ENCODE results near the gene DNAH11. TPM values are rescaled to one million over a fixed set of nuclear protein-coding genes. Genes with fewer than 3 reads are reported as not detected.

Gene DNAH11
- polyA plus RNA-seq, 1 experiment = 0.59 TPM

DNA sequence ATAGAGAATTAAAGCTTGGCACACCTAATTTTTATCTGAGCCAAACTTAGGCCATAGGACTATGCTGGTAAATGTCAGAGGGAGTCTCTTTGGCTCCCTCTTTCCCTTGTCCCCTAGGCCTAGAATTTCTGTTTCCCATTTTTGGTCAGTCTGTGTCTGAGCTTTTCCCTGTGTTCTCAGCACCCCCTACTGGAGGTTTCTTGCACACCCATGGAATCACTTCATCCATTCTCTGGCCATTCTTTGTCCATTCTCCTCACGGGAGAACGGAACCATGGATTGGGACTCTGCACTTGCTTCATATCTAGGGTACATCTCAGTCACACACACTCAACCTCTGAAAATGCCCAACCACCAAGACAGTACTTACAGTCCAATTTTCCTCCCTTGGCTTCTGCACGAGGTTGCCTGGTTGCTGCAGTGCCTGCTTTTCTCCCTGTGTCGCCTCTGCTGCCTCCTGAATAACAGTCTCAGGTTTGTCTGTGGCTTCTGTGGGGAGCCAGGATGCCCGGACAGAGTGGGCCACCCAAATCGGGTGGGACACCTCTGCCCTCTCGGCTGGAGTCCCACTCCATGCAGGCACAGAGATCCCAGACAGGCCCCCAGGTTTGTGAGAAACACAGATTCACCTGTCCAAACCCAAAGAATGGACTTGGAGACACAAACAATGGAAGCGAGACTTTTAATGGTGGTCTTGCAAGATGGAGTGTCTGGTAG is 35.1 kb upstream of the DNAH11 start:
- no peak for DNase-seq (ENCODE audit: low read depth)
- H3K36me3 ChIP-seq (ENCODE audit: control insufficient read depth, insufficient read depth, low read length) = no peaks in the 10 kb centered on the region
- ChIA-PET POLR2A (no interaction called here), CTCF (interaction anchor here (0.6 to 2.0 kb wide), 17 partner anchors 9 to 731 kb away, joined by 3 to 10 read pairs (median 4); no protein-coding TSS in a partner anchor)
- TF ChIP-seq, protein P1, sequence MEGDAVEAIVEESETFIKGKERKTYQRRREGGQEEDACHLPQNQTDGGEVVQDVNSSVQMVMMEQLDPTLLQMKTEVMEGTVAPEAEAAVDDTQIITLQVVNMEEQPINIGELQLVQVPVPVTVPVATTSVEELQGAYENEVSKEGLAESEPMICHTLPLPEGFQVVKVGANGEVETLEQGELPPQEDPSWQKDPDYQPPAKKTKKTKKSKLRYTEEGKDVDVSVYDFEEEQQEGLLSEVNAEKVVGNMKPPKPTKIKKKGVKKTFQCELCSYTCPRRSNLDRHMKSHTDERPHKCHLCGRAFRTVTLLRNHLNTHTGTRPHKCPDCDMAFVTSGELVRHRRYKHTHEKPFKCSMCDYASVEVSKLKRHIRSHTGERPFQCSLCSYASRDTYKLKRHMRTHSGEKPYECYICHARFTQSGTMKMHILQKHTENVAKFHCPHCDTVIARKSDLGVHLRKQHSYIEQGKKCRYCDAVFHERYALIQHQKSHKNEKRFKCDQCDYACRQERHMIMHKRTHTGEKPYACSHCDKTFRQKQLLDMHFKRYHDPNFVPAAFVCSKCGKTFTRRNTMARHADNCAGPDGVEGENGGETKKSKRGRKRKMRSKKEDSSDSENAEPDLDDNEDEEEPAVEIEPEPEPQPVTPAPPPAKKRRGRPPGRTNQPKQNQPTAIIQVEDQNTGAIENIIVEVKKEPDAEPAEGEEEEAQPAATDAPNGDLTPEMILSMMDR (IDR thresholded peaks at IDR 0.05; ENCODE audit: insufficient read depth, low read depth, low read length) = peak; percentile 78
- no peak overlapping the region for H3K4me3 ChIP-seq (ENCODE audit: low read depth, low read length)
- no peaks in the 10 kb centered on the region for H3K27me3 ChIP-seq (ENCODE audit: control insufficient read depth, insufficient read depth, low read length)

DNA sequence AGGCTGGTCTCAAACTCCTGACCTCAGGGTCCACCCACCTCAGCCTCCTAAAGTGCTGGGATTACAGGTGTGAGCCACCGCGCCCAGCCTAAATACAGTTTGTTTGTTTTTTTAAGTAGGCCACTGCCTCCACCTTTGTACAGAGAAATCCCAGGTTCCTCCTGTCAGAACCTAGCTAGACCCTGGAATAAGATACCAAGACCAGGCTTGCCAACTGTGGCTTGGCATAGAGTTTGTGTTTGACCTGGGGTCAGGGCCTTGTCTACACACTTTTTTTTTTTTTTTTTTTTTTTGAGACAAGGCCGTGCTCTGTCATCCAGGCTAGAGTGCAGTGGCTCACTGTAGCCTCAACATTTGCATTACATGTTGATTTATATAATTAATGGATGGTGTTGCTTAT is 34.3 kb upstream of the DNAH11 start:
- CTCF ChIA-PET = interaction anchor here (2.0 kb wide), 1 partner anchor 11 kb away, joined by 5 read pairs; no protein-coding TSS in a partner anchor
- POLR2A ChIA-PET = no interaction called here
- TF ChIP-seq, protein P1 (IDR thresholded peaks at IDR 0.05; ENCODE audit: insufficient read depth, low read depth, low read length) = no peak

DNA sequence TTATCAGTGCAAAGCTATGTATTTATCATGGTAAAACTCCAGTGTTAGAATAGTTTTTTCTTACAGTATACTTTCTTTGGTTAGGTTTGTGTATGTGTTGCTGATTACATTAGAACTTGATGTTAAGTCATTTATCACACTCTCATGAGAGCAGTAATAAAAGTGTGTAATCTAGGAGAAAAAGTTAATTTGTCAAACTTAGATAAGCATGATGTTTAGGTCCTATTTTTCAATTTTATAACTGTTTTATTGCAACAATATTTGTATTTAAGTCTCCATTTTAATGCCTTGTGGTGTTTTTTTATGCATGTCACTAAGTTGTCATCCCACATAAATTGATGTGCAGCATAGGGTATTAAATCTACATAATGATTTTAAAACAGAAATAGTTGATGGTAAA is 28.8 kb upstream of the DNAH11 start:
- TF ChIP-seq, protein P1 (IDR thresholded peaks at IDR 0.05; ENCODE audit: insufficient read depth, low read depth, low read length) = no peak
- ChIA-PET CTCF (no interaction called here), POLR2A (no interaction called here)
- Histone ChIP-seq H3K27me3 (ENCODE audit: control insufficient read depth, insufficient read depth, low read length) (no peaks in the 10 kb centered on the region), H3K36me3 (ENCODE audit: control insufficient read depth, insufficient read depth, low read length) (no peaks in the 10 kb centered on the region), H3K4me3 (ENCODE audit: low read depth, low read length) (no peak overlapping the region)
- no peak for DNase-seq (ENCODE audit: low read depth)

More for the DNA sequence above, 34.3 kb upstream of the DNAH11 start:
- Histone ChIP-seq H3K4me3 (ENCODE audit: low read depth, low read length) (no peak overlapping the region), H3K27me3 (ENCODE audit: control insufficient read depth, insufficient read depth, low read length) (no peaks in the 10 kb centered on the region), H3K36me3 (ENCODE audit: control insufficient read depth, insufficient read depth, low read length) (no peaks in the 10 kb centered on the region)
- no peak for DNase-seq (ENCODE audit: low read depth)

DNA sequence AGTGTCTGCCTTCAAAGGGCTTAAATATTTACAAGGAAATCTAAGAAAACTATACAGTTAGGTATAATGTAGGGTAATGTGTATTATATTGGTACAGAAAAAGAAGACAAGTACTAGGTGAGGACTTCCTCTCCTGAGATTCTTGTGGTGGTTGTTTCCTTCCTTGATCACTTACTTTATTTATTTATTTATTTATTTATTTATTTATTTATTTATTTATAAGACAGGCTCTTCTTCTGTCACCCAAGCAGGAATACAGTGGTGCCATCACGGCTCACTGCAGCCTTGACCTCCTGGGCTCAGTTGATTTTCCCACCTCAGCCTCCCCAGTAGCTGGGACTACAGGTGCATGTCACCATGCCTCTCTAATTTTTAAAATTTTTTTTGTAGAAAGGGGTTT is 18.2 kb upstream of the DNAH11 start:
- Histone ChIP-seq H3K4me3 (ENCODE audit: low read depth, low read length) (no peak overlapping the region), H3K27me3 (ENCODE audit: control insufficient read depth, insufficient read depth, low read length) (no peaks in the 10 kb centered on the region), H3K36me3 (ENCODE audit: control insufficient read depth, insufficient read depth, low read length) (no peaks in the 10 kb centered on the region)
- TF ChIP-seq, protein P1 (IDR thresholded peaks at IDR 0.05; ENCODE audit: insufficient read depth, low read depth, low read length) = no peak
- ChIA-PET CTCF (interaction anchor here (1.0 kb wide), 1 partner anchor 559 kb away, joined by 3 read pairs; no protein-coding TSS in a partner anchor), POLR2A (no interaction called here)
- no peak for DNase-seq (ENCODE audit: low read depth)

DNA sequence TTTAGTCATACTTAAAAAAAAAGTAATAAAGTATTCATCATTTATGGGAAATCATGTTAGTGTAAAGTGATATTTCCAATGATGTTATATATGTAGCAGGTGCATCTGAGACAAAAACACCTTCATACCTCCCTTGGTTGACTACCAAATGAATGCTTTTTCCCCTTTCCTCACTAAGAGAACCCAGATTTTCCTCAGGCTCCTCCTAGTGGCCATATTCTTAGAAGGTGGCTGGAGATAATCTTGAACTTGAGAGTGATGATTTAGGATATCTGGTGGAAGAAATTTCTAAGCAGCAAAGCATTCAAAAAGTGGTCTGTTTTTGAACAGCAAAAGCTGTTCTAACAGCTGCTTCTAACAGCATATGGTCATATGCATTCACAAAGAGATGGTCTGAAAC is 16.8 kb upstream of the DNAH11 start:
- no peak for DNase-seq (ENCODE audit: low read depth)

More for the DNA sequence above, 16.8 kb upstream of the DNAH11 start:
- TF ChIP-seq, protein P1 (IDR thresholded peaks at IDR 0.05; ENCODE audit: insufficient read depth, low read depth, low read length) = peak; percentile 55
- CTCF ChIA-PET = interaction anchor here (0.9 to 1.2 kb wide), 2 partner anchors 9 to 480 kb away, joined by 3 read pairs; no protein-coding TSS in a partner anchor
- Histone ChIP-seq H3K36me3 (ENCODE audit: control insufficient read depth, insufficient read depth, low read length) (no peaks in the 10 kb centered on the region), H3K4me3 (ENCODE audit: low read depth, low read length) (no peak overlapping the region), H3K27me3 (ENCODE audit: control insufficient read depth, insufficient read depth, low read length) (no peaks in the 10 kb centered on the region)
- POLR2A ChIA-PET = no interaction called here
